Stimulated activated CD4-positive, alpha-beta T cell treated with anti-CD3 and anti-CD28 coated beads, Interleukin-4, amount 100 ng/mL, for 1 hour (primary cell): ENCODE results near the gene ZCCHC9.
A peak's percentile ranks its signal among the peaks of the same experiment; 100 is the strongest.
"Not testable (repeated sequence)": the region's sequence is repeated elsewhere in the genome, so short reads cannot be mapped to it uniquely, and the experiment has no call there.

Source experiments
- DNase-seq: peaks from one replicate; pipeline ENCODE4 v3.0.0-alpha.2; 2020

Gene ZCCHC9, protein sequence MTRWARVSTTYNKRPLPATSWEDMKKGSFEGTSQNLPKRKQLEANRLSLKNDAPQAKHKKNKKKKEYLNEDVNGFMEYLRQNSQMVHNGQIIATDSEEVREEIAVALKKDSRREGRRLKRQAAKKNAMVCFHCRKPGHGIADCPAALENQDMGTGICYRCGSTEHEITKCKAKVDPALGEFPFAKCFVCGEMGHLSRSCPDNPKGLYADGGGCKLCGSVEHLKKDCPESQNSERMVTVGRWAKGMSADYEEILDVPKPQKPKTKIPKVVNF

DNA sequence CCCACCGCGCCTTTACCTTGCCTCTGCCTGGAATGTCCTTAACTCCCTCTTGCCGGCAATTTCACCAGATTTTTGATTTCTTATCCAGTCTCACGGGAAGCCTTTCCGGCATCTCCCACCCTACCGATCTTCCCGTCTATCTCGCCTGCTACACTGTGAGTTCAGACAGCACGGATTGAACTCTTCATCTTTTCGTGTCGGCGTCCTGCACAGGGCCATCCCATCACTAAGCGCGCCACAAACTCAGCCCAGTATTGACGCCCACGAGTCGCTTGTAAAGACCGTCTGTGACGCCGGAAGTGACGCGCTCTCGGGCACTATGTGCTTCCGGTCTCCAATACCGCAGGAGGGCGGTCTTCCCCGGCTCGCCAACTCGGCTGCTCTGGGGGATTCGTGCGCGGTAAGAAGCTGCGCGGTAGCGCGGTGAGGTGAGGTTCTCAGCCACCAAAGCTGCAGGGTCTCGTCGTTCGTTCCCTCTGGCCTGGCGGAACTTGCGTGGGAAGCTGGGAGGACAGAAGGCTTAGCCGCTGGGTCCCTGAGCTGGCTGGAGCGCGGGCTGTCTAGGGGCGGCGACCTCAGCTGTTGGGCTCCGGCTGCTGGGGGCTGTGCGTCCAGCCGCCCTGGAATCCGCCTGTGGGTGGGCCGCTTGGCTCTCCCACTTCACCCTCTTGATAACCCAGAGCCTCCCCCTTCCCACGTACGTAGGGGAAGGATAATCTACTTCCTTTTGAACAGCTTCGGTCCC is at the start of gene ZCCHC9:
Gene ZCCHC9, plus strand, starts transcription at position 317 of the 745 bp plus-strand sequence. CDS start 3,171 bp downstream, outside the sequence.
- peak; percentile 92 for DNase-seq

DNA sequence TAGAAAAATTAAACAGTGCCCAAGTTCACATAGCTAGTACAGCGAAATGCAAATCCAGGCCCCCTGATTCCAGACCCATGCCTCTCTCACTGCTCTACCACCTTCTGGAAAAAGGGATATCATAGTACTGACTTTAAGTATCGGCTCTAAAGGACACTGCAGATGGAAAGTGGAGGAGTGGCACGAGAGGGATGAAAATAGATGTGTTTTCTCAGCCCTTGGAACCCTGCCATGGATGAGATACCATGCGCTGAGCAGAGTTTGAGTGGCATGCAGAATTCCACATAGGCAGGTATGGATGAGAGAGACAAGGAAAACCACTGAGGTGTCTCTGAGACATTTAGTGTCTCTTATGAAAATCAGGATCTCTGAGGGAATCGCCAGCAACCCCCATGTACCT is 49.5 kb upstream of the ZCCHC9 start:
- no peak for DNase-seq

DNA sequence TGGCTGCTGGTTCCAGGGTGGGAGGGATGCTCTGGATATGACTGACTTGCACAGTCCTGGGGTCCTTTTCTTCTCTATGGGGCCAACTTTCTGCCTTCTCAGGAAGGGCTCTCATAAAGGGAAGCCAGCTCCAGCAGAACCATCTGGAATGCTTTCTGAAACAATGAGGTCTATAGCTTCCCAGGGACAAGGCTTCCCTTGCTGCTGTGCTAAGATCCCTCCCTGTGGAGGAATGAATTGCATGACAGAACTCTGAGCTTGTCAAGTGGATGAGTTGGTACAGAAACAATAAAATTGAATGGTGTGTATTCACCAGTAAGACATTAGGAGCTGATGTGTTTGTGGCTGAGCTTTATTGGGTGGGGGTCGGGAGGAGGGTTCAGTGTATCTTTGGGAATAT is 48.5 kb upstream of the ZCCHC9 start:
- no peak for DNase-seq

DNA sequence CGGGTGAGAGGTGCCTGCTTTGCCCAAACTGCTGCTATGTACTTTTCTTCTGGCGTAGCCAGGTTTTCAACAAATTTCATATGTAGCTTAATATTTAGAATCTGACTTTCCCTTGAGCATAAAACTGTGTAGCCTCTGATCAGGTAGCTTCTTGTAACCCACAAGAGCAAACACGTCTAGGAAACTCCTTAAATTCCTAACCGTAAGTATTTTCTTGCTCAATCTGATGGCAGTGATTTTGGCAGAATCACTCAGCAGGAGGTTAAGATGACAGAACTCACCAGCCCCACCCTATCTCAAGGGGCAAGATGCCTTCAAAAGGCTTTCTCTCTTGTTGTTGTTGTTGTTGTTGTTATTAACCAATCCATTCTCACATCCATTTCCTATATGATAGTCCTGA is 47.5 kb upstream of the ZCCHC9 start:
- no peak for DNase-seq

DNA sequence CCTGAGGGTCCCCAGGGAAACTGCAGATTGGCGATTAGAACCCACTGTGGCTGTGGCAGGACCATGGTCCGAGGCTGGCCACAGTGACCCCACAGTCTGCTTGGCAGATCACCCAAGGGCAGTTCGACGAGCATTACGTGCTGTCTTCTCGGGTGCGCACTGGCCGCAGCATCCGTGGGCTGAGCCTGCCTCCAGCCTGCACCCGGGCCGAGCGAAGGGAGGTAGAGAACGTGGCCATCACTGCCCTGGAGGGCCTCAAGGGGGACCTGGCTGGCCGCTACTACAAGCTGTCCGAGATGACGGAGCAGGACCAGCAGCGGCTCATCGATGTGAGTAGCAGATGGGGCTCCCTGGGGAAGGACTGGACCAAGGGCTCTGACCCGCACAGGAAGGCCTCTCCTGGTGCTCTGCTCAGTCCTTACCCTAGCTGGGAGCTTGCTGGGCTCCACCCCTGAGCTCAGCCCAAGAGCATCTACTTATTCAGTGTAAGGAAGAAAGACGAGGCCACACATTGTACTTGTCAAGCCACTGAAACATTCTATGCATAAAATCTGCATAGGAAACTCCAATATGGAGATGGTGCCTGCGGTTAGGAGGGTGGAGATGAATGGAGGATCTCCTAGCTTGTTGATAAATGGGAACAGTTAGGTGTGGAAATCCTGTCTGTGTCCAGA is 46.4 kb upstream of the ZCCHC9 start:
- no peak for DNase-seq

DNA sequence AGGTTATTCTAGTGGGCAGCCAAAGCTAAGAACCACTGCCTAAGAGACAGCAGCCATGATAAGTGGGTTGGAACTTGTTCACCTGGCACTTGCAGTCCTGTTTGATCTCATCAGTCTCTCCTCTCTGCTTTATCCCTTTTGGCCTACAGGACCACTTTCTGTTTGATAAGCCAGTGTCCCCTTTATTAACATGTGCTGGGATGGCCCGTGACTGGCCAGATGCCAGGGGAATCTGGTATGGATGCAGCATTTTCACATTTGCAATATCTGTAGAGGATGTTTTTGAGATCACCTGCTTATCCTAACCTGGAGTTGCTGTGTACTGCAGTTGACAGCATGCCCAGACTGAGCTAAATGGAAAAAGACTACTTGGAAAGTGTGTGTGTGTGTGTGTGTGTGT is 44.6 kb upstream of the ZCCHC9 start:
- DNase-seq: no peak

DNA sequence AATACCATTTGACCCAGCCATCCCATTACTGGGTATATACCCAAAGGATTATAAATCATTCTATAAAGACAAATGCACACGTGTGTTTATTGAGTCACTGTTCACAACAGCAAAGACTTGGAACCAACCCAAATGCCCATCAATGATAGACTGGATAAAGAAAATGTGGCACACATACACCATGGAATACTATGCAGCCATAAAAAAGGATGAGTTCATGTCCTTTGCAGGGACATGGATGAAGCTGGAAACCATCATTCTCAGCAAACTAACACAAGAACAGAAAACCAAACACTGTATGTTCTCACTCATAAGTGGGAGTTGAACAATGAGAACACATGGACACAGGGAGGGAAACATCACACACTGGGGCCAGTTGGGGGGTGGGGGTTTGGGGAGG is 38.6 kb upstream of the ZCCHC9 start:
- DNase-seq: not testable (repeated sequence)

DNA sequence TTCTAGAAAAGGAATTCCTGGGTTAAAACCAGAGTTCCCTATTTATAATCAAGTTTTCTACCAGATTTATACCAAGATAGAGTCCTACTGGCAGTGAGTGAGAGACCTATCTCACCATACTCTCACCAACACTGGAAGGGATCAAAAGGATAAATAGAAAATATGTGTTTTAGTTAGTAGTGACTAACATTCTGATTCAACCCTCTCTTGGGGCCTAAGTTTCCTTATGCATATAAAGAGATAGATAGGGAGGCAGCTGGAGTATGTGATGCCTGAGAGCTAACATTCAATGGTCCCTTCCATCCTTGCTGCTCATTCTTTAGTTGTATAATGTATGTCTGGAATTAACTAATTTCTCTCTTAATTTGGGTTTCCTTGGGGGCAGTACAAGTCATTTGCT is 36.3 kb upstream of the ZCCHC9 start:
- DNase-seq: no peak

DNA sequence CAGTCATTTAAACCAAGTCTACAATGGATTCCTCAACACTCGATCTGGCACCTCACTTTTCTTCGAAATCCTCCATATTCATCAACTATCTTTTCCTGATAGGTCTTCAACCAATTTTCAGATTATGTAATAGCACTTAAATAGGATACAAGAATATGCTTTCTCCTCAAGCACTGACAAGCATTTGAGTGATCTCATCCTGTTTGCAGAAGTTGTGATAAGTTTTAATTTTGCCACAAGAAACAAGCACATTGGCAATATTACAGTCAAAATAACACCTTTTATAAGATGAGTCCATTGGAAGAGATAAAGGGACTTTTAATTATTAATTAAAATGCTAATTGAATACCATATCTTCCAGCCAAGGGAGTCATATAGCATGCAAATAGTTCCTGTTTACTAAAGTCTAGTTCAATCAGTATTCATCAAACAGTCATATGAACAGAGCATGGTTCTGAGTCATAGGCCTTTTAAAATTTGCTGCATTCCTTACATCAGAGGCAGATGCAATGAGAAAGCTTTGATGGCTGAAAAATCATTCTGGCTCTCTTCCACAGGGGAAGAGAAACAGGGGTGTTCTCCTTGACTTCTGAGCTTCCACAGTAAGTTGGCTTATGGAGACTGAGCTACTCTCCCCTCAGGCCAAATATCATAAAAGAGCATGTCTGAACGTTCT is 32.7 kb upstream of the ZCCHC9 start:
- no peak for DNase-seq

DNA sequence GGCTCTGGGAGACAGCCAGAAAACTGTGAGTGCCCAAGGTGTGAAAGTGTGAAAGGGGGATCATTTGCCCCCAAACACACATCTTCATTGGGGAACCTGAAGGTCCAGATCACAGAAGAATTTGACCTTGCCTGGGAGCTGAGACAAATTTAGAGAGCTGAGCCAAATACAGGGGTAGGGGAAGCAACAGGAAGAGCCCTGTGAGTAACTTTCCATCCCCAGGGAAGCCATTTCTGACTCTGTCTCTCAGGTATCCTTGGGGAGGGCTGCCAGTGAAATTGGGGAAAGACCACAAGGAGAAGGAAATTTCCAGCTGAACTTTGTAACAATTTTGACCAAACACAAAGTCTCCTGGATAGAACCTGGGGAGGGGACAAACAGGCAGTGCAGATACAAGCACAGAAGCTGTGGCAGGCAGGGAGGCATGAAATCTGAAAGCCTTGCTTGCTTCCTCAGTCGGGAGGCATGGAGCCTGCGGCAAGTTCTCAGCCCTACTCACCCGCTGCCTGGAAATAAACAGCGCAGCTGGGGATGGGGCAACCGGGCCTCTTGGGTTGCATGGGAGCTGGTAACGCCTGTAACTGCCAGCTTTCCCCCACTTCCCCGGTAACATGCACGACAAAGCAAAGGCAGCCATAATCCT is 31.5 kb upstream of the ZCCHC9 start:
- no peak for DNase-seq

DNA sequence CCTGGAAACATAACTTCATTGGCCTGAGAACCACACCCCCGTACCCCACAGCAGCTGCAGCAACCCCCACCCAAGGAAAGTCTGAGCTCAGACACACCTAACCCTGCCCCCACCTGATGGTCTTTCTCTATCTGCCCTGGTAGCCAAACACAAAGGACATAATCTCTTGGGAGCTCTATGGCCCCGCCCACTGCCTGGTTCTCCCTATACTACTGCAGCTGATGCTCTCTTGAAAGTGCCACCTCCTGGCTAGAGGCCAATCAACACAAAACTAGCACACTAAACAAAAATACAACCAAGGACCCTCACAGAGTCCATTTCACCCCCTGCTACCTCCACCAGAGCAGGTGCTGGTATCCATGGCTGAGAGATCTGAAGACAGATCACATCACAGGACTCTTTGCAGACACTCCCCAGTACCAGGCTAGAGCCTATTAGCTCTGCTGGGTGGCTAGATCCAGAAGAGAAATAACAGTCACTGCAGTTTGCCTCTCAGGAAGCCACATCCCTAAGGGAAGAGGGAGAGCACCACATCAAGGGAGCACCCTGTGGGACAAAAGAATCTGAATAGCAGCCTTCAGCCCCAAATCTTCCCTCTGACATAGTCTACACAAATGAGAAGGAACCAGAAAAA is 30.9 kb upstream of the ZCCHC9 start:
- DNase-seq: not testable (repeated sequence)

DNA sequence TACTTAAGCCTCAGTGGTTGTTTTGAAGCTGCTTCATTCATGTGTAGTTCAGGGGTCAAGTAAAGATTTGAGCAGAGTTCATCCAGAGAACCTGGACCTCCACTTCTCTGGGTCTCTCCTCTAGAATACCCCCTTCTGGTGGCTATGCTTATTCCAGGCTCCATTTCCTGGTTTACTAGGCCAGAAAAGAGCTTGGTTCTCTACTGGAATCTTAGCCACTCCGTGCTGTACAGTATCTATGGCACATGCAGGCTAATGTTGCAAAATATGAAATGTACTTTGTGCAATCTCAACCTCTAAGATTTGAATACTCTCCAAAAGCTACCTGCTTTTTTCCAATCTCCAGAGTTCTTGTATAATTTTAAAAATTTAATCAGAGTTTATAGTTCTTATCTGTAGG is 17.4 kb upstream of the ZCCHC9 start:
- DNase-seq: no peak

DNA sequence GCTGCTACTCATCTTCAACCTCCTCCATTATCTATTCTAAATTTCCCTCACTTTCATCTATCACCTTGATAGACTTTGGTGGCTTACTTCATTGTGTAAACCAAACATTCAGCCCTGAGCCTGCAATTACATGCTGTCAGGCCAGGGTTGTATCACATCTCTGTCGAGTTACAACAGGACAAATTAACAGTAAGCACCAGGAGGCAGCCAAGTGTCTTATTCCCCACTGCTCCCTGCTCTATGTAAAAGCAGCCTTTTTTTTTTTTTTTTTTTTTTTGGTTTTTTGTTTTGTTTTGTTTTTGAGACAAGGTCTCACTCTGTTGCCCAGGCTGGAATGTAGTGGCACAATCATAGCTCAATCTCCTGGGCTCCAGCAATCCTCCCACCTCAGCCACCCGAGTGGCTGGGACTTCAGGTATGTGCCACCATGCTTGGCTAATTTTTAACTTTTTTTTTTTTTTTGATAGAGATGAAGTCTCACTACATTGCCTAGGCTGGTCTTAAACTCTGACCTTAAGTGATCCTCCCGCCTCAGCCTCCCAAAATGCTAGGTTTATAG is 15.2 kb upstream of the ZCCHC9 start:
- no peak for DNase-seq

DNA sequence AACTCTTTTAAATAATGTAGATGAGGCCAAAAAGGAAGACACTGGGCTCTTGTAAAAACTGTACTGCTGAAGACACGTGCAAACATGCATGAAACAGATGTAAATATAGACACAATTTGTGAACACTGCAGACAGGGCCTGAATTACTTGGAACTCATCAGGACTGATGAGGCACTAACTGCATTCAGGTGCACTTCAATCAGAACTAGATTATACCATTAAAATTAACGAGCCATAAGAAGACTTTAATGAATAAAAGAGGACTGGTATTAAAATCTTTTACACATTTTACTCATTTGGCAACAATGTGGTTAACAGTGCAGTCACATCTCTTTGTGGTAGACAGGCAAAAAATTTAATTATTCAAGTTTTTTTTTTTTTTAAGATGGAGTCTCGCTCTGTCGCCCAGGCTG is 13.4 kb upstream of the ZCCHC9 start:
- DNase-seq: no peak

DNA sequence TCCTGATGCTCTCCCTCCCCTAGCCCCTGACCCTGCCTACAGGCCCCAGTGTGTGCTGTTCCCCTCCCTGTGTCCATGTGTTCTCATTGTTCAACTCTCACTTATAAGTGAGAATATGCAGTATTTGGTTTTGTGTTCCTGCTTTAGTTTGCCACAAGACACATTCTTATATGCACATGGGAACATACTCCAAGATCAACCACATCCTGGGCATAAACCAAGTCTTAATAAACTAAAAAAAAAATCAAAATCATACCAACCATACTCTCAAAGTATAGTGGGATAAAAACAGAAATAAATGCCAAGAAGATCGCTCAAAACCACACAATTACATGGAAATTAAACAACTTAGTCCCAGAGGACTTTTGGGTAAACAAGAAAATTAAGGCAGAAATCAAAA is 11.2 kb upstream of the ZCCHC9 start:
- no peak for DNase-seq

DNA sequence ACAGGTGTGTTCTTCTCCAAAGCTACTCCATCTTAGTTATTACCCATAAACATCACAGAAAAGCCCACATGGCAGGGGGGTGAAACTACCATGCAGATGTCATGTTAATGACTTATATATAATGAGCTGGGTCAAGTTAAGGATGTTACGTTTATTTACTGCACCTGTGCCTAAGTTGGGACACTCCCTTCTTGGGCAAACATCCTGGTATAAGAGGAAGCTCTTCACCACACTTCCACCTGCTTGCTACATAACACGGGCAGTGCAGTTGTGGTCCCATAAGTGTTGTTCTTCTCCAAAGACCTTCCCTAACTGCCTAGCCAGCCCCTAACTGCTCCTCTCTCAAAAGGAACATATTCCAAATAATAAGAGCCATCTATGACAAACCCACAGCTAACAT is 9.3 kb upstream of the ZCCHC9 start:
- DNase-seq: no peak

DNA sequence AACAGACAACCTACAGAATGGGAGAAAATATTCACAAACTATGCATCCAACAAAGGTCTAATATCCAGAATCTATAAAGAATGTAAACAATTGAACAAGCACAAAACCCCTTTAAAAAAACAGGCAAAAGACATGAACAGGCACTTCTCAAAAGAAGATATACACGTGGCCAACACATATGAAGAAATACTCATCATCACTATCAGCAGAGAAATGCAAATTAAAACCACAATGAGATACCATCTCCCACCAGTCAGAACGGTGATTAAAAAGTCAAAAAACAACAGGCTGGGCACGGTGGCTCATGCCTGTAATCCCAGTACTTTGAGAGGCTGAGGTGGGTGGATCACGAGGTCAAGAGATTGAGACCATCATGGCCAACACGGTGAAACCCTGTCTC is 7.4 kb upstream of the ZCCHC9 start:
- DNase-seq: not testable (repeated sequence)

DNA sequence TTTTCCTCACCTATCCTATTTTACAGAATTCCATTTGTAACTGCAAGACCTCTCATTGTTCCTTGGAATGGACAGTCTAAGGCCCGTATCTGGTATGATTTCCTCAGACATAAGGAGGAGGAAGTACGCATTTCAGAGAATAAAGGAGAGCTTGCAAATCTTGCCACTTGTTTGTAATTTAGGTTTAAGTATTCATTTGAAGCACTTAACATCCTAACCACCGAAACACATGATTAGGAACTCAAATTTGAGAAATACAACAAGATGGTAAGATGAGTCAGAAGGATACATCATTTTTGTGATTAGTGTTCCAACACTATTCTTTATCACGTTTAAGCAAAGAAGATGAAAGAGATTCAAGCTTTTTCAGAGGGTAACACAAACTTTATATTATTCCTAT is 3.9 kb upstream of the ZCCHC9 start:
- no peak for DNase-seq

DNA sequence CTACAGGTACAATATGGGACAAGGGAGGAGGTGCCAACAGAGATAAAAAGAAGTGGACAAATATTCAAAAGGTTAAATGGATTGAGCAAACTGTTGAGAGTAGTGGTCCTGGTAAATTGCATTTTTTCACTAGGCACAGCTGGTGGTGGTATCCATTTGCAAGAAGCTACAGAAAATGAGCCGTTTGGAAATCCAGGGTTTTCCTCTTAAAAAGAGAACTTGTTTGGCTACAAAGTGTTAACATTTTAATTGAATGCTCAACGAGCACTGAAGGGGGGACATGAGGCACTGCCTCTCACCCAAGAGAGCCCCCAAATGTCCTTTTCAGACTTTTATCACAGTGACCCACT is 491 bp upstream of the ZCCHC9 start:
- no peak for DNase-seq

DNA sequence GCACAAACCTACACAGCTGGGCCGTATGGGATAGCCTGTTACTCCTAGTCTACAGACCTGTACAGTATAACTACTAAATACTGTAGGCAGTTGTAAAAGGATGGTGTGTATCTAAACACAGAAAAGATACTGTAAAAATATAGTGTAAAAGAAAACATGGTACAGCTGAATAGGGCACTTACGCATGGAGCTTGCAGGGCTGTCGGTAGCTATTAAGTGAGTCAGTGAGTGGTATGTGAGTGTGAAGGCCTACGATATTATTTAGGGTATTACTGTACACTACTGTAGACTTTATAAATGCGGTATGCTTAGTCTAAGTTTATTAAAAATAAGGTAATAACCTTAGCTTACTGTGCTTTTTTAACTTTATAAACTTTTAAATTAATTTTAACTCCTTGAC is 1.2 kb downstream of the ZCCHC9 start:
- no peak for DNase-seq

DNA sequence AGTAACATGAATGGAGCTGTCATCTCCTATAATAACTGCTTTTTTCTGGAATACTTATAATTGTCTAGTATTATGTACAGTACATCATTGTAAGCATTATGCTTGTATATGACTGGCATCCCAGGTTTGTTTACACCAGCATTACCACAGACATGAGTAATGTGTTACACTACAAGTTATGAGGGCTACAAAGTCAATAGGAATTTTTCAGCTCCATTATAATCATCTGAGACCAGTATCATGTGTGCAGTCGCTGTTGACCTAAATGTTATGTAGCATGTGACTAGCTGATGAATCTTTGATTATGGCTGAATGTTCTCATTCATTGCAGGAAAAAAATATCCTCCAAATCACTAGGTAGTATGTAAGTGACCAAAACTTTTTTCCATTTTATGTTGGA is 2.2 kb downstream of the ZCCHC9 start:
- no peak for DNase-seq

DNA sequence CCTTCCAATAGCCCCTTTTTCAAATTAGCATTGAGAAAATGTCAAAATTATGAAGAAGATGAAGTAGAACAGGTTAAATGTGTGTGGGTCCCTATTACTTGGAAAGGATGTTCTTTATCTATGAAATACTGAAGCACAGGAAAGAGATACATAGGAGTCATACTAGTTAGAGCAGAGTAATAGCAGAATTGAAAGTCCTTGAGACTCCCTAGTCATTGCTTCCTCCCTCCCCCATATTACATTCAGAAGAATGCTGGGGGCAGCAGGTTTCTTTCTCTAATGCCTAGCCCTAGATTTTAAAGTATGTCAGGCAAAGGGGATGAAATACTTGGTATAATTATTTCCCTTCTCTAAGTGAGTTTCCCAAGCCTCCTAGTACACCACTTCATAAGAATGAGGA is 4.4 kb downstream of the ZCCHC9 start:
- no peak for DNase-seq
